HEK293 (cell line): Measurements from ENCODE around the gene NRIP3.

Experiments
- CTCF ChIA-PET: fragments of 350-600 bp; formaldehyde crosslinking; extraction: SDS; loops from one replicate; lab custom pipeline; 2021; ENCODE audit warnings: antibody characterized with exemption; lab: Yijun Ruan, JAX
- POLR2A ChIA-PET: fragments of 300-600 bp; formaldehyde crosslinking; extraction: SDS; loops from one replicate; lab custom pipeline; 2020; ENCODE audit warnings: antibody characterized with exemption, inconsistent platforms; lab: Yijun Ruan, JAX
- H3K27ac ChIP-seq: fragments of 200-500 bp; sonication (Bioruptor generic); 2 replicates; pipeline ENCODE4 v1.5.1; 2014; ENCODE audit warnings: low read depth, low read length, control low read depth, inconsistent platforms; ENCODE audit errors: extremely low read depth
- H3K36me3 ChIP-seq, 2 experiments: fragments of 200-500 bp in 1 of 2; sonication (Bioruptor generic) in 1 of 2; 1 replicate in 1 of 2; 2 replicates in 1 of 2; pipeline ENCODE4 v1.5.1; 2014 to 2017; ENCODE audit warnings: inconsistent platforms in 2 of 2, low read length in 2 of 2; ENCODE audit not compliant: control insufficient read depth in 2 of 2, insufficient read depth in 1 of 2
- H3K4me1 ChIP-seq: fragments of 200-500 bp; sonication (Bioruptor generic); 2 replicates; pipeline ENCODE4 v1.5.1; 2014; ENCODE audit warnings: mild to moderate bottlenecking, low read length, inconsistent platforms; ENCODE audit not compliant: control insufficient read depth, insufficient read depth
- H3K4me3 ChIP-seq: 2 replicates; pipeline ENCODE4 v1.5.1; 2011; ENCODE audit warnings: low read depth, mild to moderate bottlenecking, control low read depth, low read length, moderate library complexity
- H3K9me3 ChIP-seq: fragments of 200-500 bp; sonication (Bioruptor generic); 2 replicates; pipeline ENCODE4 v1.5.1; 2014; ENCODE audit warnings: low read depth, low read length, inconsistent platforms; ENCODE audit not compliant: control insufficient read depth, insufficient read depth
- OSR2 ChIP-seq: fragments of 450-650 bp; formaldehyde crosslinking; IDR thresholded peaks from 2 replicates; pipeline ENCODE4 v1.5.1; 2016; ENCODE audit warnings: missing biosample characterization, missing genetic modification characterization
- SALL2 ChIP-seq: fragments of 450-650 bp; formaldehyde crosslinking; IDR thresholded peaks from 2 replicates; pipeline ENCODE4 v1.5.0; 2017; ENCODE audit warnings: missing biosample characterization, mild to moderate bottlenecking, missing genetic modification characterization, borderline replicate concordance
- ZBTB10 ChIP-seq: fragments of 450-650 bp; formaldehyde crosslinking; IDR thresholded peaks from 2 replicates; pipeline ENCODE4 v1.5.1; 2016; ENCODE audit warnings: missing biosample characterization, missing genetic modification characterization
- ZFHX2 ChIP-seq: fragments of 450-650 bp; formaldehyde crosslinking; conservative IDR thresholded peaks from 2 replicates; pipeline ENCODE4 v1.5.1; 2016; ENCODE audit warnings: missing biosample characterization, missing genetic modification characterization
- ZNF175 ChIP-seq: fragments of 450-650 bp; formaldehyde crosslinking; IDR thresholded peaks from 2 replicates; pipeline ENCODE4 v1.5.1; 2016; ENCODE audit warnings: missing biosample characterization, missing genetic modification characterization
- ZNF266 ChIP-seq: fragments of 450-650 bp; formaldehyde crosslinking; IDR thresholded peaks from 2 replicates; pipeline ENCODE4 v1.5.1; 2016; ENCODE audit warnings: missing biosample characterization, missing genetic modification characterization, low read depth
- ZNF292 ChIP-seq: fragments of 450-650 bp; formaldehyde crosslinking; IDR thresholded peaks from 2 replicates; pipeline ENCODE4 v1.5.1; 2016; ENCODE audit warnings: low read depth, missing biosample characterization, missing genetic modification characterization, borderline replicate concordance
- ZNF302 ChIP-seq: fragments of 450-650 bp; formaldehyde crosslinking; IDR thresholded peaks from 2 replicates; pipeline ENCODE4 v1.5.1; 2016; ENCODE audit warnings: missing biosample characterization, missing genetic modification characterization, low read depth
- ZNF341 ChIP-seq: fragments of 450-650 bp; formaldehyde crosslinking; IDR thresholded peaks from 2 replicates; pipeline ENCODE4; 2016; ENCODE audit warnings: low read depth, missing biosample characterization, missing genetic modification characterization
- ZNF362 ChIP-seq: fragments of 450-650 bp; formaldehyde crosslinking; IDR thresholded peaks from 2 replicates; pipeline ENCODE4 v1.5.1; 2016; ENCODE audit warnings: missing biosample characterization, missing genetic modification characterization
- ZNF37A ChIP-seq: fragments of 450-650 bp; IDR thresholded peaks from 2 replicates; pipeline ENCODE4 v1.5.1; 2018; ENCODE audit warnings: missing biosample characterization, missing genetic modification characterization
- ZNF391 ChIP-seq: fragments of 450-650 bp; formaldehyde crosslinking; IDR thresholded peaks from 2 replicates; pipeline ENCODE4 v1.5.1; 2016; ENCODE audit warnings: low read depth, missing biosample characterization, missing genetic modification characterization, borderline replicate concordance
- ZNF707 ChIP-seq: fragments of 450-650 bp; formaldehyde crosslinking; IDR thresholded peaks from 2 replicates; pipeline ENCODE4 v1.5.1; 2016; ENCODE audit warnings: missing biosample characterization, missing genetic modification characterization

Gene NRIP3

GRCh38 chr11:8997451-8997850 is 6.3 kb downstream of the NRIP3 start:
- Histone ChIP-seq H3K4me1 (no peaks in the 10 kb centered on the region), H3K27ac (no peak overlapping the region), H3K9me3 (no peaks in the 10 kb centered on the region), H3K4me3 (no peak overlapping the region), H3K36me3 (no peaks in the 10 kb centered on the region)
- TF ChIP-seq ZNF707 (tag by site-specific recombination) (no peak), ZBTB10 (no peak)
- ChIA-PET POLR2A (no interaction called here), CTCF (interaction anchor here (0.6 kb wide), 2 partner anchors 16 to 40 kb away, joined by 3 read pairs; no protein-coding TSS in a partner anchor)

- Histone ChIP-seq H3K36me3 (peaks cover 0 to 4% of the 10 kb centered on the region in 2 experiments; a peak in 1 of 3 replicates), H3K27ac (no peak overlapping the region), H3K4me3 (no peak overlapping the region), H3K9me3 (no peaks in the 10 kb centered on the region), H3K4me1 (no peaks in the 10 kb centered on the region)
- TF ChIP-seq OSR2 (tag by site-specific recombination) (no peak), ZNF37A (tag by site-specific recombination) (no peak)
- ChIA-PET POLR2A (no interaction called here), CTCF (no interaction called here)
Observed at GRCh38 chr11:8989453-8989852, 14.3 kb downstream of the NRIP3 start.

GRCh38 chr11:8988329-8989234 is 15.2 kb downstream of the NRIP3 start:
- TF ChIP-seq ZNF362 (tag by site-specific recombination) (no peak), SALL2 (no peak), ZNF292 (tag by site-specific recombination) (no peak), ZFHX2 (tag by site-specific recombination) (no peak), ZNF175 (tag by site-specific recombination) (no peak), ZNF266 (tag by site-specific recombination) (no peak), ZNF341 (tag by site-specific recombination) (no peak), ZNF391 (tag by site-specific recombination) (no peak), ZNF302 (tag by site-specific recombination) (no peak)
- TF ChIP-seq, all 188 proteins: peak for 0
- H3K4me1 ChIP-seq = no peaks in the 10 kb centered on the region
- ChIA-PET POLR2A (no interaction called here), CTCF (interaction anchor here (0.6 to 1.1 kb wide), 3 partner anchors 14 to 133 kb away, joined by 3 to 4 read pairs (median 4); no protein-coding TSS in a partner anchor)
- no peak overlapping the region for H3K4me3 ChIP-seq
- H3K9me3 ChIP-seq = no peaks in the 10 kb centered on the region
- peaks cover 0 to 7% of the 10 kb centered on the region in 2 experiments; a peak in 1 of 3 replicates for H3K36me3 ChIP-seq
- no peak overlapping the region for H3K27ac ChIP-seq
